Measurements from ENCODE around the gene BROX.
"Not testable (repeated sequence)": the region's sequence is repeated elsewhere in the genome, so short reads cannot be mapped to it uniquely, and the experiment has no call there.

DNA sequence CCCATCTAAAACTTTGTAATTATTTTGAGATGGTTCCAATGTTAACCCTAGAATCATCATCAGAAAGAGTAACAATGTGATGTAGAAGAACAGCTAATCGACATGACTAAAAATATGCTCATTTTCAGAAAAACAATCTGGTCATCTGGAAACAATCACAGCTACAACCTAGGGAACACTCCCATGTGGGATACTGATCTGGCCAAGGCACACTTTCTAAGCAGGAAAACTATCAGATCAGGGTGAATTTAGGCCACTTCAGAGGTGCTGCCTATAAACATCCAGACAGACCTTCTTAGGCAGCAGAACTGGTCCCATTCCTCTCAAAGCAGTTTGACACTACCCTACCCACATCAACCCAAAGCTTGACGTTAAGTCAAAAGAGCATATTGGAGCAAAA lies 43.3 kb upstream of the BROX start:
- not testable (repeated sequence) for TF ChIP-seq CBX3 (IDR thresholded peaks at IDR 0.05; ENCODE audit: low read depth); EZH2phosphoT487 (IDR thresholded peaks at IDR 0.05; ENCODE audit: borderline replicate concordance); YY1 (IDR thresholded peaks at IDR 0.05; ENCODE audit: extremely low read depth, insufficient replicate concordance, low read depth, low read length); EZH2 (IDR thresholded peaks at IDR 0.05); POLR2AphosphoS5 (IDR thresholded peaks at IDR 0.05; ENCODE audit: low read depth, low read length); SRF (IDR thresholded peaks at IDR 0.05; ENCODE audit: low read depth); SIN3A (IDR thresholded peaks at IDR 0.05; ENCODE audit: low read depth); POLR2A (IDR thresholded peaks at IDR 0.05; ENCODE audit: borderline replicate concordance, extremely low read depth, insufficient read depth, insufficient read length); RAD21 (IDR thresholded peaks at IDR 0.05; ENCODE audit: low read depth); JUND (IDR thresholded peaks at IDR 0.05); SP1 (IDR thresholded peaks at IDR 0.05; ENCODE audit: low read depth); TCF7L2 (IDR thresholded peaks at IDR 0.05; ENCODE audit: borderline replicate concordance, extremely low read depth, insufficient read depth, insufficient read length)
- TF ChIP-seq, protein P1, sequence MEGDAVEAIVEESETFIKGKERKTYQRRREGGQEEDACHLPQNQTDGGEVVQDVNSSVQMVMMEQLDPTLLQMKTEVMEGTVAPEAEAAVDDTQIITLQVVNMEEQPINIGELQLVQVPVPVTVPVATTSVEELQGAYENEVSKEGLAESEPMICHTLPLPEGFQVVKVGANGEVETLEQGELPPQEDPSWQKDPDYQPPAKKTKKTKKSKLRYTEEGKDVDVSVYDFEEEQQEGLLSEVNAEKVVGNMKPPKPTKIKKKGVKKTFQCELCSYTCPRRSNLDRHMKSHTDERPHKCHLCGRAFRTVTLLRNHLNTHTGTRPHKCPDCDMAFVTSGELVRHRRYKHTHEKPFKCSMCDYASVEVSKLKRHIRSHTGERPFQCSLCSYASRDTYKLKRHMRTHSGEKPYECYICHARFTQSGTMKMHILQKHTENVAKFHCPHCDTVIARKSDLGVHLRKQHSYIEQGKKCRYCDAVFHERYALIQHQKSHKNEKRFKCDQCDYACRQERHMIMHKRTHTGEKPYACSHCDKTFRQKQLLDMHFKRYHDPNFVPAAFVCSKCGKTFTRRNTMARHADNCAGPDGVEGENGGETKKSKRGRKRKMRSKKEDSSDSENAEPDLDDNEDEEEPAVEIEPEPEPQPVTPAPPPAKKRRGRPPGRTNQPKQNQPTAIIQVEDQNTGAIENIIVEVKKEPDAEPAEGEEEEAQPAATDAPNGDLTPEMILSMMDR (IDR thresholded peaks at IDR 0.05 in 2 of 3, conservative IDR thresholded peaks at IDR 0.05 in 1 of 3; ENCODE audit: borderline replicate concordance in 1 of 3, insufficient read depth in 1 of 3, low read depth in 2 of 3, low read length in 2 of 3): not testable (repeated sequence)
- TF ChIP-seq, protein P2, sequence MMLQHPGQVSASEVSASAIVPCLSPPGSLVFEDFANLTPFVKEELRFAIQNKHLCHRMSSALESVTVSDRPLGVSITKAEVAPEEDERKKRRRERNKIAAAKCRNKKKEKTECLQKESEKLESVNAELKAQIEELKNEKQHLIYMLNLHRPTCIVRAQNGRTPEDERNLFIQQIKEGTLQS (IDR thresholded peaks at IDR 0.05): not testable (repeated sequence)

Data from HCT116 (cell line).